Measurements from ENCODE around the gene CALD1. TPM values are rescaled to one million over a fixed set of nuclear protein-coding genes. Genes with fewer than 3 reads are reported as not detected.

The CALD1 gene
- total and polyA plus RNA-seq, 2 experiments from 2014 or later: 132 to 842 TPM

- H3K4me1 ChIP-seq (ENCODE audit: insufficient read depth): no peaks in the 10 kb centered on the region
- no peak for DNase-seq (ENCODE audit: low spot score)
- no peaks in the 10 kb centered on the region for H4K20me1 ChIP-seq (replicated peaks; ENCODE audit: insufficient read depth)
- ATAC-seq: peak; percentile 79
- H3K27ac ChIP-seq (ENCODE audit: low read depth): no peak overlapping the region
- peaks cover 30% of the 10 kb centered on the region for H3K79me2 ChIP-seq (replicated peaks; ENCODE audit: insufficient read depth)
- peaks cover 40% of the 10 kb centered on the region for H3K36me3 Mint-ChIP-seq (ENCODE audit: low read depth)
- H3K27me3 Mint-ChIP-seq (ENCODE audit: insufficient read depth, low read depth, poor library complexity): no peaks in the 10 kb centered on the region
- H3K4me3 ChIP-seq: no peak overlapping the region
- H3K27me3 ChIP-seq (ENCODE audit: insufficient read depth): no peaks in the 10 kb centered on the region
- H3K4me2 ChIP-seq: no peak overlapping the region
- no peaks in the 10 kb centered on the region for H3F3A ChIP-seq (replicated peaks; ENCODE audit: low read depth)
- peaks cover 25% of the 10 kb centered on the region for H3K4me1 Mint-ChIP-seq
- no peaks in the 10 kb centered on the region for H3K9me3 Mint-ChIP-seq
- peaks cover 11% of the 10 kb centered on the region for H3K9me2 ChIP-seq (ENCODE audit: insufficient read depth)
- no peak for TF ChIP-seq ETS1 (IDR thresholded peaks at IDR 0.05)
- TF ChIP-seq, protein P1, sequence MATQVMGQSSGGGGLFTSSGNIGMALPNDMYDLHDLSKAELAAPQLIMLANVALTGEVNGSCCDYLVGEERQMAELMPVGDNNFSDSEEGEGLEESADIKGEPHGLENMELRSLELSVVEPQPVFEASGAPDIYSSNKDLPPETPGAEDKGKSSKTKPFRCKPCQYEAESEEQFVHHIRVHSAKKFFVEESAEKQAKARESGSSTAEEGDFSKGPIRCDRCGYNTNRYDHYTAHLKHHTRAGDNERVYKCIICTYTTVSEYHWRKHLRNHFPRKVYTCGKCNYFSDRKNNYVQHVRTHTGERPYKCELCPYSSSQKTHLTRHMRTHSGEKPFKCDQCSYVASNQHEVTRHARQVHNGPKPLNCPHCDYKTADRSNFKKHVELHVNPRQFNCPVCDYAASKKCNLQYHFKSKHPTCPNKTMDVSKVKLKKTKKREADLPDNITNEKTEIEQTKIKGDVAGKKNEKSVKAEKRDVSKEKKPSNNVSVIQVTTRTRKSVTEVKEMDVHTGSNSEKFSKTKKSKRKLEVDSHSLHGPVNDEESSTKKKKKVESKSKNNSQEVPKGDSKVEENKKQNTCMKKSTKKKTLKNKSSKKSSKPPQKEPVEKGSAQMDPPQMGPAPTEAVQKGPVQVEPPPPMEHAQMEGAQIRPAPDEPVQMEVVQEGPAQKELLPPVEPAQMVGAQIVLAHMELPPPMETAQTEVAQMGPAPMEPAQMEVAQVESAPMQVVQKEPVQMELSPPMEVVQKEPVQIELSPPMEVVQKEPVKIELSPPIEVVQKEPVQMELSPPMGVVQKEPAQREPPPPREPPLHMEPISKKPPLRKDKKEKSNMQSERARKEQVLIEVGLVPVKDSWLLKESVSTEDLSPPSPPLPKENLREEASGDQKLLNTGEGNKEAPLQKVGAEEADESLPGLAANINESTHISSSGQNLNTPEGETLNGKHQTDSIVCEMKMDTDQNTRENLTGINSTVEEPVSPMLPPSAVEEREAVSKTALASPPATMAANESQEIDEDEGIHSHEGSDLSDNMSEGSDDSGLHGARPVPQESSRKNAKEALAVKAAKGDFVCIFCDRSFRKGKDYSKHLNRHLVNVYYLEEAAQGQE (IDR thresholded peaks at IDR 0.05; ENCODE audit: unreplicated experiment): no peak
- TF ChIP-seq POLR2AphosphoS5 (IDR thresholded peaks at IDR 0.05; ENCODE audit: low read depth): no peak
- no peak for TF ChIP-seq CTCF (conservative IDR thresholded peaks at IDR 0.05; ENCODE audit: low read depth in 2 of 2)
- TF ChIP-seq ZNF331 (CRISPR knock-in tag; IDR thresholded peaks at IDR 0.05; ENCODE audit: low read depth): no peak
- TF ChIP-seq NANOG (IDR thresholded peaks at IDR 0.05; ENCODE audit: borderline replicate concordance): no peak
- TF ChIP-seq JUNB (IDR thresholded peaks at IDR 0.05; ENCODE audit: unreplicated experiment): no peak
- no peak for TF ChIP-seq EZH2 (IDR thresholded peaks at IDR 0.05; ENCODE audit: low read depth, unreplicated experiment)
- no peak for TF ChIP-seq ZNF114 (CRISPR knock-in tag; IDR thresholded peaks at IDR 0.05)
- TF ChIP-seq CREB1 (CRISPR knock-in tag; IDR thresholded peaks at IDR 0.05; ENCODE audit: low read depth): no peak
- TF ChIP-seq STAT1 (IDR thresholded peaks at IDR 0.05; ENCODE audit: unreplicated experiment): no peak
- no peak for TF ChIP-seq EZH2phosphoT487 (IDR thresholded peaks at IDR 0.05; ENCODE audit: unreplicated experiment)
- TF ChIP-seq ZNF462 (CRISPR knock-in tag; IDR thresholded peaks at IDR 0.05): no peak
- no peak overlapping the region for H2AFZ ChIP-seq
- no peak overlapping the region for H3K4me3 Mint-ChIP-seq
- peak overlapping the region; percentile 45; the same call in 1 of the 2 replicates for H3K27ac Mint-ChIP-seq
- no peaks in the 10 kb centered on the region; the same call in 1 of the 2 replicates for H3K36me3 ChIP-seq (ENCODE audit: insufficient read depth)
Observed at GRCh38 chr7:134844200-134844599, 64.8 kb downstream of the CALD1 start.

Measured in GM23338 (cell line).